HG02571 (cell line): ENCODE results near the gene SLC43A1.
"Not testable (repeated sequence)": the region's sequence is repeated elsewhere in the genome, so short reads cannot be mapped to it uniquely, and the experiment has no call there.

Experiments used
- ATAC-seq: cut with Tn5 transposase; IDR thresholded peaks from one replicate; pipeline ENCODE4 v1.9.1; 2021; ENCODE audit warnings: mild to moderate bottlenecking, moderate library complexity; ENCODE audit not compliant: unreplicated experiment

Gene SLC43A1

DNA sequence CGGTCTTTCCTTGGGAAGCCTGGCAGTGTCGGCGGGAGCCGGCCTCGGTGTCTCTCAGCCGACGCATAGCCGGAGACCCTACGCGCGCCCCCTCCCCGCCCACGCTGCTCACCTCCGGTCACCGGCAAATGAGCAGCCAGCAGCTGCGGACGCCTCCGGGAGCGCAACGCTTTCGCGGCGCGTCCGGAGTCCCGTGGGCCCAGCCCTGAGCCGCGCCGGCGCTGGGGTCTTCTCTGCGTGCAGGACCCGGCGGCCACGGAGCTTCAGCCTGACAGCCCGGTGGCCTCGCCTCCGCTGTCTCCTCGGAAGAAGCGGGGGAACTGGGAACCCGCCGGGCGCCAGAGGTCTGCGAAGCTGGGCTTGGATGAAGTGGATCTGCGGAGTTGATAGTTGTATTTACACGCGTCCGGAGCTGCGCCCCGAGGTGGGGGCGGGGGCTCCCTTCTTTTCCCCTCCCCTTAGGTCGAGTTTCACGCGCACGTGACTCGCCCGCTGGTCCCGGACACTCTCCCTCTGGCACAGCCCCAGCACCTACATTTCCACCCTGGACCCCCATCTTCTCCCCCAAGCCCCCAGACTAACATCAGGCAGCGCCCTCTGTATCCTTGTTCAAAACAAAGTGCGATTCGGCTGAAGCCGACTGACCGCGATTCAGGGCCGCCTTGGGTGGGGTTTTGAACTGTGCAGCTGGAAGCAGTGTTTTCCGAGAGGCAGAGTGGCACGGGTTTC, at the start of gene SLC43A1:
SLC43A1 (minus strand) TSS at position 371 of the 729 bp plus-strand sequence. CDS start 1,591 bp downstream, outside the sequence.
- no peak for ATAC-seq

DNA sequence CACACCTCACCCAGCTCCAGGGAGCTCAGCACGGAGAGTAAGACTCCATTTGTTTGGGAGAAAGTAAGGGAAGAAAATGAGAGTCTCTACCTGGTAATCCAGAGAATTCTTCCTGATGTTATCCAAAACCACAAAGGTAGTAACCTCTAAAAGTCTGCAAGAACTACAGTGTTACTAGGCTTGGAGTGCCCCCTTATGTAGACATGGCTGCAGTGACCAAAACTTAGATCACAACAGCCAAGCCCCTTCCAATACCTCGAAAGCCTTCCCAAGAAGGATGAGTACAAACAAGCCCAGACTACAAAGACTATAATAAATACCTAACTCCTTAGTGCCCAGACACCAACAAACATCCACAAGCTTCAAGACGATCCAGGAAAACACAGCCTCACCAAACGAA, 47.1 kb upstream of the SLC43A1 start:
- ATAC-seq = no peak

DNA sequence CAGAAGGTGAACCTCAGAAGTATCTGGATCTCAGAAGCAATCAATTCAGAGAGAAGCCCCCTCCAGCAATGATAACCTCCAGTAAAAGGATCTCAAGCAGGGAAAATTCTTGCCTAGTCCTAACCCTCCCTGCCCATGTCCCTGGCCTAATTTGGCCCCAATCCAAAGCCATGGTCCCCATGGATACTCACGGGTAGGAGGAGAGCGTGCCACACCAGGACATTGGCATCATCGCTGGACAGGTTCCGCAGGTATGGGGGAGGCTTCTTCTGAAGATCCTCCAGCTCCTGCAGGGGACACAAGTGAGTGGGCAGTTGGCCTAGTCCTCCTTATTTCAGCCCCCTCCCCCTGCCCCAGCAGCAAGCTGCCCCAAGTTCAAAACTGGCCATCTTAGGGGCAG, 44.6 kb upstream of the SLC43A1 start:
- ATAC-seq = no peak

DNA sequence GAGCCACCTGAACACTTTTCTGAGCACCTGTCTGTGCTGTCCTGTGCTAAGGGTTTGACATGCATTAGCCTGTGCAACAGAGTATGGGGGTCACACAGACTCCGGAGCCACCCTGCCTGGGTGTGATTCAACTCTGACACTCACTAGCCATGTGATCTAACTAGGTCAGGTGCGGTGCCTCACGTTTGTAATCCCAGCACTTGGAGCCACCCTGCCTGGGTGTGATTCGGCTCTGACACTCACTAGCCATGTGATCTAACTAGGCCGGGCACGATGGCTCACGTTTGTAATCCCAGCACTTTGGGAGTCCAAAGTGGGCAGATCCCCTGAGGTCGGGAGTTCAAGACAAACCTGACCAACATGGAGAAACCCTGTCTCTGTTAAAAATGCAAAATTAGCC, 40.5 kb upstream of the SLC43A1 start:
- no peak for ATAC-seq

DNA sequence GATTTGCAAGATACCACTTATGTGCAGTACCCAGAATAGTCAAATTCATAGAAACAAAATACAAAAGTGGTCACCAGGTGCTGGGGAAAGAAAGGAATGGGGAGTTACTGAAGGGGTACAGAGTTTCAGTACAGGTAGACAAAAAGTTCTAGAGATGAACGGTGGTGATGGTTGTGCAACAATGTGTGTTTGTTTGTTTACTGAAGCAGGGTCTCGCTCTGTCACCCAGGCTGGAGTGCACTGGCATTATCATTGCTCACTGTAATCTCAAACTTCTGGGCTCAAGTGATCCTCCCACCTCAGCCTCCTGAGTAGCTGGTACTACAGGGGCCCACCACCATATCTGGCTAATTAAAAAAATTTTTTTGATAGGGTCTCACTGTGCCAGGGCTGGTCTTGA, 39.9 kb upstream of the SLC43A1 start:
- no peak for ATAC-seq

DNA sequence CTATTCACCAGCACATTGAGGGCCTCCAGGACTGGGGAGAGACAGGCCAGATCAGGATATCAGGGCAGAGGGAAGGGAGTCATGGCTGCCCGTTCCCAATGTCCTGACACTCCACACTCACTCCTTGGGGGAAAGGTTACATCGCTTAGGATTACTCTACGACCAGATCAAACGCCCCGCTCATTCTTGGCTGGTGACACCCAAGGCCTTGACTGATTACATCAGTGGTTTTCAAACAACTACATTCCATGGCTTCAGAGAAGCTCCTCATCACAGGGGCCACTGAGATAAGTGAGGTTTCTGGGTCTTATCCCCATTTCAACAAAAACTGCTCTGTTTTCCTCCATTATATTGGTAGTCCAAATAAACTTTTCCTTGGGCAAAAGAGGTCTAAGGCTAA, 37.0 kb upstream of the SLC43A1 start:
- no peak for ATAC-seq

DNA sequence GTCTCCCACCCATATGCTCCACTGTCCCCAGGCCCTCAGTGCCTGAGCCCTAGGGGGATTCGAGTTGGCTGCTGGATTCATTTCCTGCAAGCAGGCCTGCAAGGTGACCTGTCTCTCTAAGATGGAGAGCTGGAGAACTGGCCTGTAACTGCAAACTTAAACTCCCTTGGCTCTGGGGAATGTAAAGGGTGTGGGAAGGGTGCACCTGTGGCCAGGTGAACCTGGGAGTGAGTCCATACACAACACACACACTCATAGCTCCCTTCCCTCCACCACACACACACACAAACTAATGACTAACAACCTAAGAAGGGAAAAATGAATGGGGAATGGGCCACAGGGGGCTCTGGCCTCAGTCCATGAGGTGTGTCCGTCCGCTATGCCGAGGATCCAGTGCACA, 36.4 kb upstream of the SLC43A1 start:
- no peak for ATAC-seq

DNA sequence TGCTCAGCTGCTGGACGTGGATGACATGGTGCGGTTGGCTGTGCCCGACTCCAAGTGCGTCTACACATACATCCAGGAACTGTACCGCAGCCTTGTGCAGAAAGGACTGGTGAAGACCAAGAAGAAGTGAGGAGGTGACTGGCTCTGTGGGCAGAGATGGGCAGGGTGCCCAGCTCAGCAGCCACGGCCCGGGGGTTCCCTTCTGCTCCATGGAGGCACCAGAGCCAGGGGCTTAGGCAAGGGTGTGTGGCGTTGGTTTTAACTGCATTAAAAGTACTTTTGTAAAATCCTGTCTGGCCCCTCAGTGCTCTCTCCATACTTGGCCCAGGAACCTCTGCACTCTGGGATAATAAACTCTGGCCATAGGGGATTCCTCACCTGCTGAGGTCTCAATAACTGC, 34.5 kb upstream of the SLC43A1 start:
- ATAC-seq = no peak

DNA sequence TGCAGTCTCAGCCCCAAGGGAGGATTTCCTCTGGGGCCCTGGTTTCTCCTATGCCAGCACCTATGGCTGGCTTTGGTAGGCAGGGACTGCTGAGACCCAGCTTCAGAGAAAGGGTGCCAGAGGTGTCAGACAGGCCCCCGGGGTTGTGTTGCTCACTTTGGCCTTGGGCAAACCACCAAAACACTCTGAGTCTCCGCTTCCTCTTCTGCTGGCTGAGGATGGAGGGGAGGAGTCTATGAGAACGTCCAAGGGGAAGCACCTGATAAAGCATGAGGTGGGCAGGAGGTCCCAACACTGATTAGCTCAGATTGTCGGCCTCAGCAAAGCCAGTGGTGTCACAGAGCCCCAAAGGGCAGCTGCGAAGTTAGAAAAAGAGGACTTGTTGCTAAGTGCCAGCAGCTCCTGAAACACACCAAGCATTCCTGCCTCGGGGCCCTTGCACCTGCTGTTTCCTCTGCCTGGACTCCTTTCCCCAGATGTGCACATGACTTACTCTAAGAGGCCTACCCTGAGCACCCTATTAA, 32.4 kb upstream of the SLC43A1 start:
- peak; percentile 68 for ATAC-seq

DNA sequence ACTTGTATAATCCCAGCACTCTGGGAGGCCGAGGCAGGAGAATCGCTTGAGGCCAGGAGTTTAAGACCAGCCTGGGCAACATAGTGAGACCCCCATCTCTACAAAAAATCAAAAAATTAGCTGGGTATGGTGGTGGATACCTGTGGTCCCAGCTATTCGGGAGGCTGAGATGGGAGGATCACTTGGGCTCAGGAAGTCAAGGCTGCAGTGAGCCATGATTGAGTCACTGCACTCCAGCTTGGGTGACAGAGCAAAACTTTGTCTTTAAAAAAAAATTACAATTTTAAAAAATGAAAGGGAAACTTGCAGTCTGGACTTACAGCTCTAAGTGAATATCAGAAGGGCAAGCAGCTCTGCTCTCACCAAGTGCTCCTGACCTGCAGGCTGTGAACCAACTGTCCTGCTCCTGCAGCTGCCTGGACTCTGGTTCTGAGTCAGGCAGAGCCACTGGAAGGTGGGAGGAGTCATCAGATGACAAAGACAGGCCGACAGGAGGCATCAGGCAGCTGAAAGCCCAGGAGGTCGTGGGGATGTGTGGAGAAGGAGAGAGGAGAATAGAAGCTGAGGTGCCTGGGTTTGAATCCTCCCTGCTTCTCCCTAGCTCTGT, 31.5 kb upstream of the SLC43A1 start:
- peak; percentile 69 for ATAC-seq

DNA sequence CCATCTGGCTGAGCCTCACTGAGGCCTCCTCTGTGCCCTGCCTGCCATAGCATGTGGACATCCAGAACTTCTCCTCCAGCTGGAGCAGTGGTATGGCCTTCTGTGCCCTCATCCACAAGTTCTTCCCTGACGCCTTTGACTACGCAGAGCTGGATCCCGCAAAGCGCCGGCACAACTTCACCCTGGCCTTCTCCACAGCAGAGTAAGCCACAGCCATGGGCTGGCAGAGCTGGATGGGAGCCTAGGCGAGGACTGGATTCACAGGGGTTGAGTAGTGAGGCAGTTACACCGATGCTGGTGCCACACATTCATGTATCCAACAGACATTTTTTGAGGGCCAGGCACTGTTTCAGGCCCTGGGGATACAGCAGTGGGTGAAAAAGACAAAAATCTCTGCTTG, 30.9 kb upstream of the SLC43A1 start:
- no peak for ATAC-seq

DNA sequence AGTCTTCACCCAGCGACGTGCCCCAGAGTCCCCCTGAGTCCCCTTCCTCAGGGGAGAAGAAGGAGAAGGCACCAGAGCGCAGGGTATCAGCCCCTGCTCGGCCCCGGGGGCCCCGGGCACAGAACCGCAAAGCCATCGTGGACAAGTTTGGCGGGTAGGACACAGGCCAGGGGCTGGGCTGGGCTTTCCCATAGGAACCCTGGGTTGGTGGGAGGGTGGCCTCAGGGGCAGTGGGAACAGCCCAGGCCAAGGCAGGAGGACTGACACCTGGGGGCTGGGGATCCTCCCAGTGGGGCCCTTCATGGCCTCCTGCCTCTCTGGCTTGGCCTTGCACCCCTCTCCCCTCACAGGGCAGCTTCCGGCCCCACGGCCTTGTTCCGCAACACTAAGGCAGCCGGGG, 30.4 kb upstream of the SLC43A1 start:
- ATAC-seq = no peak

DNA sequence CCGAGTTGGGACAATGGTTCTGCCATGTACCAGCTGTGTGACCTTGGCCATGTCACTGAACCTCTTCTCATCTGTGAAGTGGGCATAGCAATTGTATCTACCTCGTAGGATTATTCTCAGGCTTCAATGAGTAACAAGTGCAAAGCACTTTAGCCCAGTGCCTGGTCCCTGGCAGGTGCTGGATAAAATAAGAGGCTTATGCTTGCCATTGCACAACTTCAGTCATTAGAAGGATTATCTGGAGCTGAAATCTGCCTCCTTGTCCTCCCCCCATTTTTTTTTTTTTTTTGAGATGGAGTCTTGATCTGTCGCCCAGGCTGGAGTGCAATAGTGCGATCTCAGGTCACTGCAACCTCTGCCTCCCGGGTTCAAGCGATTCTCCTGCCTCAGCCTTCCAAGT, 29.1 kb upstream of the SLC43A1 start:
- no peak for ATAC-seq

DNA sequence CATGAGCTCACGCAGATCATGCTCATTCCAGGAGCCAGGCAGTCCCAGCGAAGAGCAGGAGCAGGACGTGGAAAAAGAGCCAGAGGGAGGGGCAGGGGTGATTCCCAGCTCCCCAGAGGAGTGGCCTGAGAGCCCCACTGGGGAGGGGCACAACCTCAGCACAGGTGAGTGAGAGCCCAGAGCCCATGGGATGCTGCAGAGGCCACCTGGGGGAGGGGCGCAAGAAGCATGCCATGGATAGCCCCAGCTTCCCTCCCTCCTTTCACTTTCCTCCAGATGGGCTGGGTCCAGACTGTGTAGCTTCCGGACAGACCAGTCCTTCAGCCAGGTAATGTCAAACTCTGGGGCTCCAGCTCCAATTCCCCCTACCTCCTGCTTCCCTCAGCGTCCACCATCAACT, 28.1 kb upstream of the SLC43A1 start:
- no peak for ATAC-seq

DNA sequence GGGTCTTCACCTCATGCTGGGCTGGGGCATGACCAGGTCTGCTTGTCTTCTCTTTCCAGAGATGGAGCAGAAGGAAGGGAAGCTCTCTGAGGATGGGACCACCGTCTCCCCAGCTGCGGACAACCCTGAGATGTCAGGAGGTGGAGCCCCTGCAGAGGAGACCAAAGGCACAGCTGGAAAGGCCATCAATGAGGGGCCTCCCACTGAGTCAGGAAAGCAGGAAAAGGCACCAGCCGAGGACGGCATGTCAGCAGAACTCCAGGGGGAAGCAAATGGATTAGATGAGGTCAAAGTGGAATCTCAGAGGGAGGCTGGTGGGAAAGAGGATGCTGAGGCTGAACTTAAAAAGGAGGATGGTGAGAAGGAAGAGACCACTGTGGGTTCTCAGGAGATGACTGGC, 27.1 kb upstream of the SLC43A1 start:
- no peak for ATAC-seq

DNA sequence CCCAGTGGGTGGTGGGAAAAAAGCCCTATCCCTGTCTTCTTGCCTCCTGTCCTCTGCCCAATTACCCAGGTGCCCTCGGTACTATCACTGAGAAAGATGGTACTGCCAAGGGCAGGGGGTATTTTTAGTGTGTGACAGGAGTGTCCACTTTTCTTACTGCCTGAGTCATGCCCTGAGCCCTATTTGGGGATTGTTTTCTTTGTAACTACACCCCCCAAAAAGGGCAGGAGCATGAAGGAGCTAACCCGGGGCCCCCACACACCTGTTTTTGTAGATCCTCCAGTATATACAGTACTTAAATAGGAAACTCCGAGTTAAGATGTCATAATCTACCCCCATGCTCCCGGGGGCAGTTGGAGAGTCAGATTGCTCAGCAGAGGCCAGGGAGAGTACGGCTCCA, 25.7 kb upstream of the SLC43A1 start:
- ATAC-seq = no peak

DNA sequence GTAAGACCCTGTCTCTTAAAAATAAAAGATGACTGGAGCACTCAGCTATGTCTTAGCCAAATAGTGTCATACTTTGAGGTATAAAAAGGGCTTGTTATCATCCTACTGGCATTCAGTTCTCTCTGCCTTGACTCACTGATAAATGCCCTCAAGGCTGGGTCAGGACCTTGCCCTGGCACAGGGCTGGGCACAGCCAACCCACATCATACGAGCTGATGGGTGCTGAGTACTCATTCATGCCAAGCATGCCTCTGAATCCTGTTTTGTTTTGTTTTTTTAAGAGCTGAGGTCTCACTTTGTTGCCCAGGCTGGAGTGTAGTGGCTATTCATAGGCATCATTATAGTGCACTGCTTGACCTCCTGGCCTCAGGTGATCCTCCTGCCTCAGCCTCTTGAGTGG, 23.8 kb upstream of the SLC43A1 start:
- ATAC-seq = no peak

DNA sequence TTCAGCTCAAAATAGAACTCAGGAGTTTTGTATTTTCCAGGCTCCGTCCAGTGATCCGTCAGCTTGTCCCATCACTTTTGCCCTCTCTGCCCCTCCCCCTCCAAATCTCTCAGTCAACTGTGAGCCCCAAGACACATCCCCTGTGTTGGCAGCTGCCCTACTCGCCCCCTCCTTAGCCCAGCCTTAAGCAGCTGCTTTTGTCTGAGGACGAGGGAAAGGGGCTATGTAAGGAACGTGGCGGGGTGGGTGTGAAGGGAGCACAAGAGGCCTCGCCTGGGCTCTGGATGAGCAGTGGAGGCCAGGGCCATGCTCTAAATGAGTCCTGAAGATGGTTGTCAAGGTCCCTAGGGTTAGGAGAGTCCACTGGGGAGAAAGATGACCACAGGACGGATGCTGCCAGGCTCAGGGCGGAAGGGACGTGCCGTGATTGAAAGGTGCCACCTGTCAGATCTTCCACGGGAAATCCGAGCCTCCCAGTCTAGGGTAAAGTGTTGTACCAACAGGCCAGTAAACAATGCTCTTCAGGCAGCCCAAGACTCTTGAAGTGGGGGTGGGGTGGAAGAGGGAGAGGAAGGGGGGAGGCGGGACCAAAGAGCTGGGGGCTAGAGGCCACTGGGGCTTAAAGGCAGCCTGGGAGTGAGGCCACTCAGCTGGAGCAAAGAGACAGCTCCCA, 21.6 kb upstream of the SLC43A1 start, which contains the start of gene SMTNL1:
SMTNL1 (plus strand) TSS at position 649 of the 673 bp plus-strand sequence. CDS start 5,048 bp downstream, outside the sequence.
- ATAC-seq = no peak

DNA sequence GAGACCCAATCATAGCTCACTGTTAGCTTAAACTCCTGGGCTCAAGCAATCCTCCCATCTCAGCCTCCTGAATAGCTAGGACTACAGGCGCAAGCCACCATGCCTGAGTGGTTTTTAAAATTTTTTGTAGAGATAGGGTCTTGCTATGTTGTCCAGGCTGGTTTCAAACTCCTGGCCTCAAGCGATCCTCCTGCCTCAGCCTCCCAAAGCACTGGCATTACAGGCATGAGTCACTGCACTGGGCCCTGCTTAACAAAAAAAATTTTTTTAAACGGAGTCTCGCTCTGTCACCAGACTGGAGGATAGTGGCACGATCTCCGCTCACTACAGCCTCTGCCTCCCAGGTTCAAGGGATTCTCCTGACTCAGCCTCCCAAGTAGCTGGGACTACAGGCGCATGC, 18.9 kb upstream of the SLC43A1 start:
- not testable (repeated sequence) for ATAC-seq

DNA sequence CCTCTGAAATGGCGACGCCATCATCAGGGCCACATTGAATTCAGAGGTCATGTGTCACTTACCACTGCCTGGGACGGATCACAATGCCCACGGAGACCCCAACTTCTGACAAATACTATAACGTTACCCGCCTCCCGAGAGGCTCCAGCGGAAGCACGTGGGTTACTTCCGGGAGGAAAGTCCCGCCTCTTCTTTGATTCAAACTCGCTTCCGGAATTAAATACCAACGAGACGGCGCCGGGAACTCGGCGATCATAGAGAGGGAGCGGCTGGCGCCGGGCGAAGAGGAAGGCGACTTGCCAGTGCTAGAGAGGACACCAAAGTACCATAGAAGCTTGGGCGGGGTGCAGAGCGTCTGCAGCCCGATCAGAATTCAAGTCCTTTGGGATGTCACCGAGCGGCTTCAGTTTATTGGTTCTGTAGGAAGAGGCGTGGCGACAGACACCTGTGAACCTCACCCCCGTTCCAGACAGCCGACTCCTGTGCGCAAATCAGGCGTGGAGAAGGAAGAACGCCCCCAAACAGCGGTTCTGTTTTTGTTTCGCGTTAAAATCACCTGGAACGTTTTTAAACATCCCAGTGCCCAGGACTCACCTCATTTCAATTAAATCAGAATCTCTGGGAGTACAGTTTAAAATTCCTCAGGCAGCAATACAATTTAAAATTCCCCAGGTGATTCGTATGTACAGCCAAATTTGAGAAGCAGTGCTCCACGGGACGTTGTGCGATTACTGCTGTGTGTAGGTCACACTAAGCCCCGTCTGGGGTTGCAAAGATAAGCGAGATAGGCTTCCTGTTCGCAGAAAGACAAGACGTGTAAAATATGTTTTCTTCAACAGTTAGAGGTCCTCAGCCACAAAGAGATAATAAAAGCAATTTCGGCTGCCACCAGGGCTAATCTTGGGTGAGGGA, 15.3 kb upstream of the SLC43A1 start, which contains the start of gene TIMM10:
TIMM10 (minus strand) TSS at position 159 of the 912 bp plus-strand sequence. CDS start 565 bp downstream, outside the sequence.
- peak; percentile 98 for ATAC-seq

DNA sequence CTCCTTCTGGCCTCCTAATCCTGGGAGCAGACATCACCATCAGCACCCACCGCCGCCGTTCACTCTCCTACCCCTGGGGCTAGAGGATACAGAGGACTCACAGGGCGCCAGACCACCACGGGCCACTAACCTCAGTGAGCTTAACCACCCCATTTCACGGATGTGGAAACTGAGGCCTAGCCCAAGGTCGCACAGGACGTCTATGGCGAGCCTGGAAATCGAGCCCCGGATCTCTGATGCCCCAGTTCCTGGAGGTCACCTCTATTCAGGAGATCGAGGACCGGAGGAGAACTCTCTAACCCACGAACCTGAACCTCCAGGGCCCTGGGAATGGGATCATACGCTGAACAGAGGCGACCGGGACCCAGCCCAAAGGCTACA, 14.7 kb upstream of the SLC43A1 start:
- no peak for ATAC-seq
